GM08714 (cell line): ENCODE data around the gene ZC3H18.

Experiments used
- H3K4me3 ChIP-seq: fragments of 200-500 bp; sonication (Bioruptor generic); 2 replicates; pipeline ENCODE4 v1.5.1; 2014; ENCODE audit warnings: mild to moderate bottlenecking, low read length, inconsistent platforms
- ZNF274 ChIP-seq: IDR thresholded peaks from 2 replicates; pipeline ENCODE4 v1.6.1; 2012; ENCODE audit warnings: mild to moderate bottlenecking, low read depth, low read length

Gene ZC3H18

DNA sequence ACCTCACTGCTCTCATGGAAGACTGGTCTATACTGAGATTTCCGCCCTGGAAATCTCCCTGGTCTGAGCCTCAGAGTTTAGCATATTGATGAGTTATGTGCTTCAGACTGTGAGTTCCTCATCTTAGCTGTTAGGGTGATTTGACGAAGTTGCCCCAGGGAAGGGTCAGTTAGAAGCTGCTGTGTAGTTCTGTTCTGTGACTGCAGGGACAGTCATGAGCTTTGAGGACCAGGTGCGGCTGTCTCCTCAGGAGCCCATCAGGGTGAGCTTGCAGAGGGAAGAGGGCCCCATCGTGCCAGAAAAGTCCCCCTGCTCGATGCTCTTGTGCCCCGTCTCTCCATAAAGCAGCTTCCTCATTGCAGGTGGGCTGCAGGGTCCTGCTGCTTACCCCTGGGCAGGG, 39.9 kb downstream of the ZC3H18 start:
- no peak for TF ChIP-seq ZNF274
- H3K4me3 ChIP-seq: no peak overlapping the region

DNA sequence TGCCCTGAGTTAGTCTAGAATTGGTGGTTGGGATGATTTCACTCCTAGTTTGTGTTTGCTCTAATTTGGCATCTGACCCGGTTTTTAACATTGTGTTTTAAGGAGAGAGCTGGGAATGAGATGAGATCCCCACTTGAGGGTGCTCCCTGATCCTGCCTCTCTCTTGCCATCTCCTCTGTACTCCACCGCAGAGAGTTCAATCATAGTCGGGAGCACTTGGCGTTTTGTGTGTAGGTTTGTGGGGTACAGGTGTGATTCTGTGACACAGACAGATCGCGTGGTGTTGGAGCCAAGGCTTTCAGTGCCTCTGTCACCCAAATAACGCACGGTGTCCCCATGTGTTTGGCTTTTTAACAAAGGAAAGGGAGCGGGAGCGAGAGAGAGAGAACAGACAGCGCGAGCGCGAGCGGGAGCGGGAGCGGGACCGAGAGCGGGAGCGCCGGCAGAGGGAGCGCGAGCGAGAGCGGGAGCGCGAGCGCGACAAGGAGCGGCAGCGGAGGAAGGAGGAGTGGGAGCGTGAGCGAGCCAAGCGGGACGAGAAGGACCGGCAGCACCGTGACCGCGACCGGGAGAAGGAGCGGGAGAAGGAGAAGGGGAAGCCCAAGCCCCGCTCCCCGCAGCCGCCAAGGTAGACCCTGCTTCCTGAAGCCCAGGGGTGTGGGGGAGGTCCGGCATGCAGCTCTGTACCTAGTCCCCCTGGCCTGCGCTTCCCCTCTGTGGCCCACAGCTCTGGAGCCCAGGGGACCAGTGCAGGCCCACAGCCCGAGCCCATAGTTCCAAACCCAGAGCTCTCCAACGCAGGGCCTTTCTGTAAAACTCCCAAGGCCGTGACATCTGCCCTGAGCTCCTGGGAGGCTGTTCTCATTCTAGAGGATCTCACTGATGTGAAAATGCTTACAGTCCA, 41.0 kb downstream of the ZC3H18 start:
- H3K4me3 ChIP-seq: no peak overlapping the region
- no peak for TF ChIP-seq ZNF274

DNA sequence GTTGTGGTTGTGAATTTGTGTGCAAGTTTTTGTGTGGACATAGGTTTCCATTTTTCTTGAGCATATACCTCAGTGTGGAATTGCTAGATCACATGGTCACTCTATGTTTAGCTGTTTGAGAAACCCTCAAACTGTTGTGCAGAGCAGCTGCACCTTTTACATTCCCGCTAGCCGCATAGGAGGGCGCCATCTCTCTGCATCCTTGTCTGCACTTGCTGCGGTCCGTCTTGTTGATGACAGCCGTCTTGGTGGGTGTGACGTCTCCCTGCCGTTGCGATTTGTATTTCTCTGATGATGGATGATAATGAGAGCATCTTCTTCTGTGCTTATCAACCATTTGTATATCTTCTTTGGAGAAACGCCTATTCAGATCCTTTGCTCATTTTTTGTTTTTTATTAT, 43.1 kb downstream of the ZC3H18 start:
- no peak for TF ChIP-seq ZNF274
- no peak overlapping the region for H3K4me3 ChIP-seq

DNA sequence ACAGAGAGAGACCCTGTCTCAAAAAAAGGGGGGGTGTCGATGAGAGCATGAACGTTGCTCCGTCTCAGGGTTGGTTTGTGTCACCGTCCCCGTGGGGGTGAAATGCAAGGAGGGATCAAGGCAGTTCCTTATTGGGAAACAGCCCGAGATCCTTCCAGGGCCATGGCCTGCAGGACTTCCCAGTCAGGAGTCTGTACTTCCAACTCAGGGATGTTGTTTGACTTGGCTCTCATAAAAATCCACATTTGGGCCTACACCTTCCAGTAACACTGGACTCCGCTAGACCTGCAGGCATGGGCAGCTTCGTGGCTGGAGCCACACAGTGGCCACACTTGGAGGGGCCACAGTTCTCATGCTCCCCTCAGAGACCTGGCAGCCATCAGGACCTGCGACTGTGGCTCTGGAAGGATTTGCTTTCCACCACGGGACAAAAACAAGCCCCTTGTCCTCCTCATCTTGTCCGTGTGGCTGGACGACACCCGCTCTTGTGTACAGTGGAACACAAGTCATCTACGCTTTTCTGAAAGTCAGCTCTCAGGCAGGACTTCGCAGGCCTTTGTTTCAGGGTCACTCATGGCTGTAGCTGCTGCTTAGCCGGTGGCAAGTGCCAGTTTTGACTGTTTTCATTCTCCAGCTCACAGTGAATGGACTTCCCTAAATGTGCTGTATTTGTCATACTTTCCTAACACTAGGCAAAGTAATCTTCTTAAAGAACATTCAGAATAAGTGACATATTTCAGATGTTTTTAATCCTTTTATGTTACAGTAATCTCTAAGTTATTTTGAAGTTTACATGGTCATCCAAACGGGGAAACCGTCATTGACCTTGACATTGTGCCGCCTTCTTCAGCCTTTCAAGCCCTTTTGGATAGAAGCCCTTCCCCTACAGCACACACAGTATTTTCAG, 44.0 kb downstream of the ZC3H18 start:
- TF ChIP-seq ZNF274: no peak

DNA sequence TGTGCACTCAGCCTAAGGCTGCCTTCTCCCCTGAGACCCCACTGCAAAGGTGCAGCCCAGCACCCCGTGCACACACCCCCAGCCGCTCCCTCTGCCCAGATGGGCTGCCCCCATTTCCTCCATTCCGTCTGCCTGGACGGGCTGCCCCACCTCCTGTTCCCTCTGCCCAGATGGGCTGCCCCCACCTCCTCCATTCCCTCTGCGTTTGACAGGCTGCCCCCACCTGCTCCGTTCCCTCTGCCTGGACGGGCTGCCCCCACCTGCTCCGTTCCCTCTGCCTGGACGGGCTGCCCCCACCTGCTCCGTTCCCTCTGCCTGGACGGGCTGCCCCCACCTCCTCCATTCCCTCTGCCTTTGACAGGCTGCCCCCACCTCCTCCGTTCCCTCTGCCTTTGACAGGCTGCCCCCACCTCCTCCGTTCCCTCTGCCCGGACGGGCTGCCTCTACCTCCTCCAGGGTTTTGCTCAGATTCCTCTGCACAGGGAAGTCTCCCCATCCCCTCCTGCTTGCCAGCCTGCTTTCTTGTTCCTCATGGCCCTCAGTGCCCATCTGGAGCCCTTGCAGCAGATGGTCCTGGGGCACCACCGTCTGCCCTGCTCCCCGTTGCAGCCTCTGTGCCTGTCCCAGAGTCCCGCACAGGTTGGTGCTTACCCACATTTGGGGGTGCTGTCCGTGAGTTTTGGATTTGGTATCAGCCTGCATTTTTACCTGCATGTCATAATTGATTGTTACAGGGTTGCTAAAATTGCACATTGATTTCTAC, 44.8 kb downstream of the ZC3H18 start:
- TF ChIP-seq ZNF274: no peak
- H3K4me3 ChIP-seq: no peak overlapping the region

More for the DNA sequence above, 44.0 kb downstream of the ZC3H18 start:
- H3K4me3 ChIP-seq: no peak overlapping the region

DNA sequence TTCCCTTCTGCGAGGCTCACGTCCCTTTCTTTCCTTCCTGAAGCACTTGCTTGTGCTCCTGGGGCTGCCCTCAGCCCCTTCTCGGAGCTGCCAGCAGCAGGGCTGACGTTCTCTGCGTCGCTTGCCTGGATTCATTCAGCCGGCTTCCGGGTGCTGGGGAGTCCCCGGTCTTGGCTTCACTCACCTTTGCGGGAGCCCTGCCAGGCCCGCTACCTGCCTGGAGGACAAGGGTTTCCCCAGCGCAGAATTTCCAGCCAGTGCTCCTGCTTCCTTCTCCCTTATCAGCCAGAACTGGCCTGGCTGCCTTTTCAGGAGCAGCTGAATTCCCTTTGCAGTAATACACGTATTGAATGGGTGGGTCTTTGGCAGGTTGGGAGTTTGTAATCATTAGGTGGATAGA, 46.1 kb downstream of the ZC3H18 start:
- no peak overlapping the region for H3K4me3 ChIP-seq
- TF ChIP-seq ZNF274: no peak

DNA sequence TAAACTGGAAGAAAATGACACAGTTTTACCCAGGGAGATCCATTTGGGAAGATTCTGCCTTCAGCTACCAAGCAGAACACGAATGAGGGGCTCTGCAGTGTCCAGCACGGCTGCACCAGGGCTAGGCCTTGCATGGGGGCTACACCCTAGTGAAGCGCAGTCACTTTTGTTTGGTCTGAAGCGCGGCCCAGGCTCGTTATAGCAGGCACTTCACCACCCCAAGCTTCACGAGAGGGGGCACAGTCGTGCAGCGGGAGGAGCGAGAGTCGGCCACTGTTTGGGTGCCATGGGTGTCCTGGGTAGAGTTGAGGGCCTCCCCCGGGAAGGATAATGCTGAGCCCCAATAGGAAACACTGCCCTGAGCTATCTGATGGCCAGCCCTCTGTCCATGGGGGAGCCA, 46.5 kb downstream of the ZC3H18 start:
- no peak for TF ChIP-seq ZNF274

DNA sequence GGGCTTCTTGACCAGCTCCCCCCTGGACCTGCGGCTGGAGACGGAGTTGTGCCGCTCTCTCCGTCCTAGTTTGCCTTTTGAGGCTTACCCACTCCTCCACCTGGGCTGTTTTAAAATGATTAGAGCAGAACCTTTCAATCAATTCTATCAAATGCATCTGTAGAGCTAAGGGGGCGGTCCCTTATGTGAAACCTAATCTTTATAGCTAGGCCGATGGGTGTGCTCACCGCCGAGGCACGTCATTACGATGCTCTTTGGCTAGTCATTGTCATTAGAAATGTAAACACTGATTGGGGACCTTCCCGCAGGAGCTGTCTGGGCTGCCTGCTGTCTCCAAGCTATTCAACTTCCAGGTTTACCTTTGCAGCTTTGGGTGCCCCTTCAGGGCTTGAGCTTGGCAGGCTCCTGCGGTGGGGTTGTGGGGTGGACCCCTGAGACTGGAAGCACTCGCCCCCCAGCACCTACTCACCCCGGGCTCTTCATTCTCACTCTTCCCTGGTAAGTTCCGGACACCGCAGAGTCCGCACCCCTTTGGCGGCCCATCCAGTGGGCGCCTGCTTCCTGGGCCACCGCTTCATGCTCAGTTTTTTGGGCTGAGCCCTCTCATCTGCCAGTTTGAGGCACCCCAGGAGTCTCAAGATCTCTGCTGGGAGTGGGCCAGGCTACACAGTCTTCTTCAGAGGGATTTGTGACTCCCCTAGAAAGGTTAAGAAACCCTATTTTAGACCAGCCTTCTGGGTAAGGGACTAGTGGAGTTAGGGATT, 47.2 kb downstream of the ZC3H18 start:
- TF ChIP-seq ZNF274: no peak
- H3K4me3 ChIP-seq: no peak overlapping the region

More for the DNA sequence above, 46.5 kb downstream of the ZC3H18 start:
- H3K4me3 ChIP-seq: no peak overlapping the region

DNA sequence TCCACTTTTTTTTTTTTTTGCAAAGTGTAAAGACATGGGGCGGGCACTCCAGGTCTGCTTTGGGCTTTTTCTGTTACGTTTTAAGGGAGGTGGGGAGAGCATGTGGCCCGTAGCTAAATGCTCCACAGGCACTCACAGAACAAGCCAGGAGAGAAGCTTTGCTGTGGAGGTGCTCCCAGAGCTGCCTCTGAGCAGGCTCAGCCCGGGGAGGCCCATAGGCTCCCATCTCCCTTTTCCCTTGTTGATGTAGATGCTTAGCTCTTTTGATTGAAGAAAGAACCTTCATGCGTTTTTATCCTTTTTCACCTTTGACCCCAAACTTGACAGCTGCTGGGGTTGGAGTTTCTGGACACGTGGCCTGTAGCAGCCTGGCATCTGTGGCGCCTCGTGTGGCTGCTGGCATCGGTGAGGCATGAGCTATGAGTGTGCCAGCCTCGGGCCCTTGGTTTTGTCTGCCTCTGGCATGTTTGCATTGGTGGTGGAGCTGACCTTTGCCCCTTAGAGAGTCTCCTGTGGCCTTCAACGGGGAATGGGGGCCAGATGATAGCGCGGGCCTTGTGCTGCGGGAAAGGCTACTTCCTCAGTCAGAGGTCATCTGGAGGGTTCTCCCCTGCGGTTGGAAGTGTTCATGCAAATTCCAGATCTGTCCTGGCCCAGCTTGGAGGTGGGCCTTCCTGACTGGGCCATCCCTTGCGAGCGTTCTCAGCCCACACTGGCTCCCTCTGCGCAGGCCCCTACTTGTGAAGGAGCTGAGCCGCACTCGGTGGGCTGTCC, 48.2 kb downstream of the ZC3H18 start:
- H3K4me3 ChIP-seq: no peak overlapping the region
- no peak for TF ChIP-seq ZNF274

DNA sequence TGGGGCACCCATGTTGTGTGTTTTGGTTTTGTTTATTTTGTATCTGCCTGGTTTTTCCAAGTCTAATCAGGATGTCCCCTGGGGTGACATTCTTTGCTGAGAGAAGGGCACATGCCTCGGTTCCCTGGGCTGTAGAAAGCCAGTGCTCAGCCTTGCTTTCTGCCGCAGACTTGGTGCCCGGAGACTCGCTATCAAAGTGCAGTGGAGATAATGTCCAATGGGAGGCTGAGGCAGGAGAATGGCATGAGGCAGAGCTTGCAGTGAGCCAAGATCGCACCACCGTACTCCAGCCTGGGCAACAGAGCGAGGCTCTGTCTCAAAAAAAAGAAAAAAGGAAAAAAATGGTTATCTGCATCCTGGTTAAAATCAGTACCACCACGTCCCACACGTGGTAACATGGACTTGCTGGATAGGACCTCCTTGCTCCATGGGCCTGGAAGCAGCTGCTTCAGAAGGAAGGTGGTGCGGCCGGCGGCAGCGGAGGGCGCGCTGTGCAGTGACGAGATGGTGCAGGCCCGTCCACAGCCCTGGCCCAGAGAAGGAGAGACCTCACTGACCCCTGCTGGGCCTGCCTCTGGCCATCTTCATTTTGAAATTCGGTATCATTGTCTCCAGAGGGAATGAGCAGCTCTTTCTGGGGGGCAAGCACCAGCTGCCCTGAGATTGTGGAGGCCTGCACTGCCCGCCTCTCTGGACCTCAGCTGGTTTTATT, 48.9 kb downstream of the ZC3H18 start:
- TF ChIP-seq ZNF274: no peak
- H3K4me3 ChIP-seq: no peak overlapping the region

DNA sequence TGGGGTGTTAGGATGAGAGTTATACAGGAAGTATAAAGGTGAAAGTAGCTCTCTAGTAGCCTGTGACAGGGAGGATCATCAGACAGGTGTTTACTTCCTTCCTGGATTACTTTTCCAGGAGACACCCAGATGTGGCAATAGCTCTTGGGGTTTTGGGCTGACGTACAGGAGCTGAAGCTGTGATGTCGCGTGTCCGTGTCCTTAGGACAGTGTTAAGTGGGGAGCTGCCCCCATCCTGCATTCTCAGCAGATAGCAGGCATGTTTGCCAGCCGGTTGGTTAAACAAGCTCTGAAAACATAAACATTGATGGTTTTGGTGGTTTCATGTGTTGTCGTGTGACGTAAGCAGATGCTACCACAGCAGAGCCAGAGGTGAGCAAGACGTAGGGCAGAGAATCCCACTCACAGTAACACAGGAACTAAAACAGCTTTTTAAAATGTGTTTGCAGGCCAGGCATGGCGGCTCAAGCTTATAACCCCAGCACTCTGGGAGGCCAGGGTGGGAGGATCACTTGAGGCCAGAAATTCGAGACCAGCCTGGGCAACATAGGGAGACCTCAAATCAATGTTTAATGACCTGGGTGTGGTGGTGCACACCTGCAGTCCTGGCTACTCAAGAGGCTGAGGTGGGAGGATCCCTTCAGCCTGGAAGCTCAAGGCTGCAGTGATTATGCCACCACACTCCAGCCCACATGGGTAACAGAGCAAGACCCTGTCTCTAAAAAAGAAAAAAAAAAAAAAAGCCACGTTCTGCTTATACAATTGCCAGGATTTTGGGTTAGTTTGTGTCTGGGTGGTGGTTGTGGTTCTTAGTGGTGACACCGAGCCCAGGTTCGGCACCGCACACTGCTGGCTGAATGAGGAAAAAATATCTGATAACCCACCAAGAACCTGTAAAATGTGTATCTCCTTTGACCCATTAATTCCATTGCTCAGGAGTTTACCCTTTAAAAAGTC, 49.9 kb downstream of the ZC3H18 start:
- H3K4me3 ChIP-seq: no peak overlapping the region
- TF ChIP-seq ZNF274: no peak

DNA sequence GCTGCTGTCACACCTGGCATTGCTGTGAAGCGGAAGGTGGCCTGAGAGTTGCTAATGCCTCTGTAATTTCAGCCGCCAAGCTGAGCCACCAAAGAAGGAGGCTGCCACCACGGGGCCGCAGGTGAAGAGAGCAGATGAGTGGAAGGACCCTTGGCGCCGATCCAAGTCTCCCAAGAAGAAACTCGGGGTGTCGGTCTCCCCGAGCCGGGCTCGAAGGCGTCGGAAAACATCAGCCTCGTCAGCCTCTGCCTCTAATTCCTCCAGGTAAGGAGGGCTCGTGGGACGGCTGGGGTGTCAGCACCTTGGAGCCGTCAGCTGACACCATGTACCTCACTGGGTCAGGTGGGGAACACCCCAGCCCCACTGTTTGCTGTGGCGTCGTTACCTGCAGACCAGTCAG, 51.9 kb downstream of the ZC3H18 start:
- H3K4me3 ChIP-seq: no peak overlapping the region
- TF ChIP-seq ZNF274: no peak
